ENCODE data around the gene PPP2R3B. TPM values are rescaled to one million over a fixed set of nuclear protein-coding genes. Genes with fewer than 3 reads are reported as not detected.

PPP2R3B gene
- total RNA-seq, 4 donors from 2014 or later, result 7.8 to 27.9 (median 11.6) TPM

DNA sequence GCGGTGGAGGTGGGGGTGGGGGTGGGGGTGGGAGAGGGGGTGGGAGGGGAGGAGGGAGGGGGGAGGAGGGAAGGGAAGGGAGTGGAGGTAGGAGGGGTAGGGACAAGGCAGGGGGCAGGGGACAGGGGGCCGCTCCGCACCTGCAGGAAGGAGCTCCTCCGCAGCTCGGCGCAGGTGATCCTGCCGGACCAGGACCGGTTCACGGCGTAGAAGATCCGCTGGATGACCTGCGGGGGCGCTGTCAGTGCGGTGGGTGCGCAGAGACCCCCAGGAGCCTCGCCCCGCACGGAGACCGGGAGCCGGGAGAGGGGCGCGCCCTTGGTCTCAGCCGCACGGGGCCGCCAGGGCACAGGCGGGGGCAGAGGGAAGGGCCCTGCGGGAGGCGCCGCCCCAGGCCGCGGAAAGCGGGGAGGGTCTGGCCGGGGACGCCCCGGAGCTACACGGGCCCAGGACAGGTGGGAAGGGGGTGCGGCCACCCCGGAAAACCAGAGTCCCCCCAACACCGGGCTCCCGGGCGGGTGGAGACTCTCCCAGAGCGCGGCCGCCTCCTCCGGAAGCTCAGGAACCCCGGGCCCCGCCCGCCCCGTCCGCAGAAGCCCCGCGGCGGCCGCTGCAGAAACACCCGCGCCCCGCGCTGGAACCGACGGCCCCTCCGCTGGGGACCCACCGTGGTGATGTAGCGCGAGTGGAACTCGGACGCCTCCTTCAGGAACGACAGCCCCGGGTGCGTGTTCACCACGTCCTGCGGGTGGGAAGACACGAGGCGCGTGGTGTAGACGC, 40.5 kb downstream of the PPP2R3B start:
- 96 to 100% methylated on average over 1 to 67 of the region's 75 CpGs for WGBS, 2 donors (ENCODE audit: low coverage in 1 of 2)
- H3K4me3 ChIP-seq, result no peak overlapping the region
- no peak for DNase-seq
- no peaks in the 10 kb centered on the region for H3K27me3 ChIP-seq
- H3K36me3 ChIP-seq, result no peaks in the 10 kb centered on the region
- in situ Hi-C loops (cut with MboI; ENCODE audit: low pct_ligation_motif_present in 1 of 4, low pct_unique_long_range_greater_than_20kb in 1 of 4, low sequenced_read_pairs in 3 of 4), result no loop called here
- H3K9me3 ChIP-seq, result no peaks in the 10 kb centered on the region
- intact Hi-C loops (cut with DNase I; ENCODE audit: low total_unique reads), result no loop called here
- H3K4me1 ChIP-seq, result no peaks in the 10 kb centered on the region
- no peak overlapping the region for H3K27ac ChIP-seq
- TF ChIP-seq EP300 (IDR thresholded peaks at IDR 0.05; ENCODE audit: low read depth) (no peak), POLR2A (IDR thresholded peaks at IDR 0.05) (no peak), POLR2AphosphoS5 (IDR thresholded peaks at IDR 0.05) (no peak)
- TF ChIP-seq, protein P1, sequence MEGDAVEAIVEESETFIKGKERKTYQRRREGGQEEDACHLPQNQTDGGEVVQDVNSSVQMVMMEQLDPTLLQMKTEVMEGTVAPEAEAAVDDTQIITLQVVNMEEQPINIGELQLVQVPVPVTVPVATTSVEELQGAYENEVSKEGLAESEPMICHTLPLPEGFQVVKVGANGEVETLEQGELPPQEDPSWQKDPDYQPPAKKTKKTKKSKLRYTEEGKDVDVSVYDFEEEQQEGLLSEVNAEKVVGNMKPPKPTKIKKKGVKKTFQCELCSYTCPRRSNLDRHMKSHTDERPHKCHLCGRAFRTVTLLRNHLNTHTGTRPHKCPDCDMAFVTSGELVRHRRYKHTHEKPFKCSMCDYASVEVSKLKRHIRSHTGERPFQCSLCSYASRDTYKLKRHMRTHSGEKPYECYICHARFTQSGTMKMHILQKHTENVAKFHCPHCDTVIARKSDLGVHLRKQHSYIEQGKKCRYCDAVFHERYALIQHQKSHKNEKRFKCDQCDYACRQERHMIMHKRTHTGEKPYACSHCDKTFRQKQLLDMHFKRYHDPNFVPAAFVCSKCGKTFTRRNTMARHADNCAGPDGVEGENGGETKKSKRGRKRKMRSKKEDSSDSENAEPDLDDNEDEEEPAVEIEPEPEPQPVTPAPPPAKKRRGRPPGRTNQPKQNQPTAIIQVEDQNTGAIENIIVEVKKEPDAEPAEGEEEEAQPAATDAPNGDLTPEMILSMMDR (IDR thresholded peaks at IDR 0.05), result no peak

DNA sequence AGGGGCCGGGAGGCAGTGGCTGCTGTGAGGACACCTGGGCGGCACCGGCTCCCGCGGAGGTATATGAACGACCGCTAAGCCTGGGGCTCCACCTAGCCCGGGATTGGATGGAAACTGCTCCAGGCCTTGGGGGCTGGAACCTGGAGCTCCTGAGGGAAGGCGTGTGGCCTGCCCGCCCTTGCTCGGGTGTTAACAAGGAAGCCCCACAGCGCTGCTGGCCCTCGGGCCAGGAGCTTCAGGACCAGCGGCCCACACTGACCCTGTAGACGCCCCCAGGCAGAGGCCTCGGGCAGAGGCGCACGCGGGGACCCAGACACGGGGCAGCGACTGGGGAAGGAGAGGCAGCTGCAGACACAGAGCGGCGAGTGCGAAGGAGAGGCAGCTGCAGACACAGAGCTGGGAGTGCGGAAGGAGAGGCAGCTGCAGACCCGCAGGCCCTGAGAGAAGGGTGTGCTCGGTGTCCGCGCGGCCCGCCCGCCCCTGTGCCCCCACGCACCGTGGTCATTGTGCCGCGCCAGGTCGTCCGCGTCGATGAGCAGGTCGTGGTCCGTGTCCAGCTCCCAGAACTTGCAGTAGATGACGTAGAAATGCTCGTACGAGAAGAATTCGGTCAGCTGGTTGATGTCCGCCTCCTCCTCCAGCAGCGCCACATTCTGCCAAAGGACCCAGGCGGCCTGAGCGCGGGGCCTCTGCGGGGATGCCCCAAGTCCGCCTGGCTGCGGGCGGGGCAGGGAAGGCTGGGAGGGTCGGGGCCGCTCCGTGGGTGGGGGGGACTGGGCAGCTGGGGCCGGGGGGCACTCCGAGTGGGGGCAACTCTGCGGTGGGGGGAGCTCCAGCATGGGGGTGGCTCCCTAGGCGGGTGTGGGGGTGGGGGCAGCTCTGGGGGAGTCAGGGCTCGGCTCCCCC, 41.4 kb downstream of the PPP2R3B start:
- Histone ChIP-seq H3K36me3 (no peaks in the 10 kb centered on the region), H3K4me3 (no peak overlapping the region), H3K27ac (no peak overlapping the region), H3K9me3 (no peaks in the 10 kb centered on the region), H3K27me3 (no peaks in the 10 kb centered on the region), H3K4me1 (no peaks in the 10 kb centered on the region)
- TF ChIP-seq POLR2A (IDR thresholded peaks at IDR 0.05), result no peak
- TF ChIP-seq, protein P1 (IDR thresholded peaks at IDR 0.05), result no peak
- no peak for TF ChIP-seq EP300 (IDR thresholded peaks at IDR 0.05; ENCODE audit: low read depth)
- TF ChIP-seq POLR2AphosphoS5 (IDR thresholded peaks at IDR 0.05), result no peak
- DNase-seq, result no peak
- WGBS, 2 donors (ENCODE audit: low coverage in 1 of 2), result 95 to 100% methylated on average over 1 to 49 of the region's 63 CpGs
- intact Hi-C loops (cut with DNase I; ENCODE audit: low total_unique reads), result no loop called here
- in situ Hi-C loops (cut with MboI; ENCODE audit: low pct_ligation_motif_present in 1 of 4, low pct_unique_long_range_greater_than_20kb in 1 of 4, low sequenced_read_pairs in 3 of 4), result no loop called here

DNA sequence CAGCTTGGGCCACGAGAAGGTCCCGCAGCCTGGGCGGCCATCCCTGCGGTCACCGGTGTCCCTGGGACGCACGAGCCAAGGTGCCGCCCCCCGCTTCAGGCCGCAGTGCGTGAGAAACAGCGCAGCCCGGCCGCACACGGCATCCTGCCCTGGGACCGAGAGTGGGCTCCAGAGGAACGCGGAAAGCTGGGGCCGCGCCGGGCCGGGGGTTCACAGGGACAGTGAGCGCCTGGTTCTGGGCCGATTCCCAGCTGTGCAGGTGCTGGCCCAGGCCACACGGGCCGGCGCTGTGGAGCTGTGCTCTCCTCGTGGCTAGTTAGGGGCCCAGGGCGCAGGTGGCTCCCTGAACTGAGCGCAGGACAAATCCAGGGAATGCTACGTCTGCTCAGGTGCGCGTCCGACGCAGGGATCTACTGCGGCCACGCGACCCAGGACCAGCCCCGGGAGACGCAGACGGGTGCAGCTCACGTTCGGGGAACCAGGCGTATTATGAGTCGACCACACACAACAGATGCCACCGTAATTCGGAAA, 42.3 kb downstream of the PPP2R3B start:
- DNase-seq, result no peak

More for the DNA sequence above, 42.3 kb downstream of the PPP2R3B start:
- Histone ChIP-seq H3K4me3 (no peak overlapping the region), H3K9me3 (no peaks in the 10 kb centered on the region), H3K4me1 (no peaks in the 10 kb centered on the region), H3K27me3 (no peaks in the 10 kb centered on the region), H3K27ac (no peak overlapping the region), H3K36me3 (no peaks in the 10 kb centered on the region)
- no peak for TF ChIP-seq POLR2AphosphoS5 (IDR thresholded peaks at IDR 0.05)
- no peak for TF ChIP-seq POLR2A (IDR thresholded peaks at IDR 0.05)
- TF ChIP-seq EP300 (IDR thresholded peaks at IDR 0.05; ENCODE audit: low read depth), result no peak
- TF ChIP-seq, protein P1 (IDR thresholded peaks at IDR 0.05), result no peak
- WGBS, 2 donors (ENCODE audit: low coverage in 1 of 2), result 98 to 100% methylated on average over 5 to 44 of the region's 47 CpGs
- in situ Hi-C loops (cut with MboI; ENCODE audit: low pct_ligation_motif_present in 1 of 4, low pct_unique_long_range_greater_than_20kb in 1 of 4, low sequenced_read_pairs in 3 of 4) (no loop called here), intact Hi-C loops (cut with DNase I; ENCODE audit: low total_unique reads) (no loop called here)
